Ishikawa (cell line): Measurements from ENCODE around the gene RUFY2.

Source experiments
- CEBPB ChIP-seq: IDR thresholded peaks from 2 replicates; pipeline ENCODE4 v1.6.1; 2012
- CREB1 ChIP-seq: IDR thresholded peaks from 2 replicates; pipeline ENCODE4 v1.6.1; 2012; ENCODE audit warnings: low read depth
- EGR1 ChIP-seq: IDR thresholded peaks from 2 replicates; pipeline ENCODE4 v1.6.1; 2012
- EP300 ChIP-seq: IDR thresholded peaks from 2 replicates; pipeline ENCODE4 v1.6.1; 2012; ENCODE audit warnings: borderline replicate concordance
- FOXM1 ChIP-seq: IDR thresholded peaks from 2 replicates; pipeline ENCODE4 v1.6.1; 2012; ENCODE audit warnings: low read depth, borderline replicate concordance
- NFIC ChIP-seq: IDR thresholded peaks from 2 replicates; pipeline ENCODE4 v1.6.1; 2012
- RAD21 ChIP-seq: IDR thresholded peaks from 2 replicates; pipeline ENCODE4 v1.6.1; 2012; ENCODE audit warnings: low read depth
- REST ChIP-seq: IDR thresholded peaks from 2 replicates; pipeline ENCODE4 v1.6.1; 2012; ENCODE audit warnings: low read depth, mild to moderate bottlenecking
- TAF1 ChIP-seq: IDR thresholded peaks from 2 replicates; pipeline ENCODE4 v1.6.1; 2012; ENCODE audit warnings: low read depth, mild to moderate bottlenecking
- TCF12 ChIP-seq: IDR thresholded peaks from 2 replicates; pipeline ENCODE4 v1.6.1; 2012; ENCODE audit warnings: low read depth
- TEAD4 ChIP-seq: IDR thresholded peaks from 2 replicates; pipeline ENCODE4 v1.6.1; 2012
- YY1 ChIP-seq: IDR thresholded peaks from 2 replicates; pipeline ENCODE4 v1.6.1; 2012; ENCODE audit warnings: low read depth
- ZBTB7A ChIP-seq: IDR thresholded peaks from 2 replicates; pipeline ENCODE4 v1.6.1; 2012; ENCODE audit warnings: low read depth
- TF ChIP-seq, protein P1 (sequence below): IDR thresholded peaks from 2 replicates; pipeline ENCODE4 v1.6.1; 2012
- TF ChIP-seq, protein P2 (sequence below): IDR thresholded peaks from 2 replicates; pipeline ENCODE4 v1.6.1; 2012

Gene RUFY2, protein sequence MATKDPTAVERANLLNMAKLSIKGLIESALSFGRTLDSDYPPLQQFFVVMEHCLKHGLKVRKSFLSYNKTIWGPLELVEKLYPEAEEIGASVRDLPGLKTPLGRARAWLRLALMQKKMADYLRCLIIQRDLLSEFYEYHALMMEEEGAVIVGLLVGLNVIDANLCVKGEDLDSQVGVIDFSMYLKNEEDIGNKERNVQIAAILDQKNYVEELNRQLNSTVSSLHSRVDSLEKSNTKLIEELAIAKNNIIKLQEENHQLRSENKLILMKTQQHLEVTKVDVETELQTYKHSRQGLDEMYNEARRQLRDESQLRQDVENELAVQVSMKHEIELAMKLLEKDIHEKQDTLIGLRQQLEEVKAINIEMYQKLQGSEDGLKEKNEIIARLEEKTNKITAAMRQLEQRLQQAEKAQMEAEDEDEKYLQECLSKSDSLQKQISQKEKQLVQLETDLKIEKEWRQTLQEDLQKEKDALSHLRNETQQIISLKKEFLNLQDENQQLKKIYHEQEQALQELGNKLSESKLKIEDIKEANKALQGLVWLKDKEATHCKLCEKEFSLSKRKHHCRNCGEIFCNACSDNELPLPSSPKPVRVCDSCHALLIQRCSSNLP

DNA sequence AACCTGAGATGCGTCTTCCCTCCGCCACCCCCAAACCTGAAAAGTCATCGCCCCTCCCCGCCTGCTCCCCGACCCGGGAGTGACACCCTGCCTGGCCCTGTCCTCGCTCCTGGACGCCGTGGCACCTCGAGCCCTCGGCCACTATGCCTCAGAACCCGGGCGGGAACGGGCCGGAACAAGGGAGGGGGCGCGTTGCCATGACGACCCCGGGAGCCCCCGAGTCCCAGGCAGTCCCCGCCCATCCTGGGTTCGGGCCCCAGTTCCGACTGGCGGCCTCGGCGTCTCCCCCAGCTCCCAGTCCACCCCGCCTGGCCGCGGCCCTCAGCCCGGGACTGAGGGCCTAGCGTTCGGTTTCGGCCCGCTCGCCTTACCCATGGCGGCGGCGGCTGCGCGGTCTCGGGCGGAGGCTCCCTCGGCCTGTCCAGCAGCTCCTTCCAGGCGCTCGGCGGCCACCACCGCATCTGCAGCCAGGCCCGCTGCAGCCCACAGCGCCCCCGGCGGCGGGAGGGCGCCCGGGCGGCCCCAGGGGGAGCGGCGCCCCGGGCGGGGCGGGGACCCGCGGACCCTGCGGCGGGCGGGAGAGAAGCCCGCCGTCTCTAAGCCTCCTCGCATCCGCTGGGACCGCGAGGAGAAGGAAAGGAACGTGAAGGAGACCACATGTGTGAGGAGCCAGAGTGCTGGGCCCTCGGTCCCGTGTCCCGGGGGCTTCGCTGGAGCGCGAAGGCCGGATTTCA is at the start of gene RUFY2:
Gene RUFY2, minus strand, starts transcription at position 463 of the 734 bp plus-strand sequence. Its CDS starts 88 bp downstream, at position 375.
- TF ChIP-seq EGR1 (no peak; the same call in 1 of the 2 replicates), TAF1 (peak; percentile 57), TEAD4 (no peak), ZBTB7A (peak; percentile 93; the same call in 1 of the 2 replicates), YY1 (peak; percentile 63), REST (no peak), RAD21 (no peak; the same call in 1 of the 2 replicates), TCF12 (no peak), CREB1 (no peak), CEBPB (no peak), FOXM1 (no peak), NFIC (no peak)
- TF ChIP-seq, protein P1, sequence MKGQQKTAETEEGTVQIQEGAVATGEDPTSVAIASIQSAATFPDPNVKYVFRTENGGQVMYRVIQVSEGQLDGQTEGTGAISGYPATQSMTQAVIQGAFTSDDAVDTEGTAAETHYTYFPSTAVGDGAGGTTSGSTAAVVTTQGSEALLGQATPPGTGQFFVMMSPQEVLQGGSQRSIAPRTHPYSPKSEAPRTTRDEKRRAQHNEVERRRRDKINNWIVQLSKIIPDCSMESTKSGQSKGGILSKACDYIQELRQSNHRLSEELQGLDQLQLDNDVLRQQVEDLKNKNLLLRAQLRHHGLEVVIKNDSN = no peak
- TF ChIP-seq, protein P2, sequence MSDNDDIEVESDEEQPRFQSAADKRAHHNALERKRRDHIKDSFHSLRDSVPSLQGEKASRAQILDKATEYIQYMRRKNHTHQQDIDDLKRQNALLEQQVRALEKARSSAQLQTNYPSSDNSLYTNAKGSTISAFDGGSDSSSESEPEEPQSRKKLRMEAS = peak; percentile 39

GRCh38 chr10:68449698-68450097 is 42.6 kb upstream of the RUFY2 start:
- TF ChIP-seq NFIC = peak; percentile 53; the same call in 1 of the 2 replicates

- TF ChIP-seq EGR1 = no peak
- TF ChIP-seq, protein P2 = no peak
- TF ChIP-seq CREB1 = no peak
- TF ChIP-seq TEAD4 = no peak
- no peak for TF ChIP-seq TCF12
- TF ChIP-seq CEBPB = no peak
- TF ChIP-seq RAD21 = no peak
- TF ChIP-seq FOXM1 = no peak
- TF ChIP-seq, protein P1 = no peak
- no peak for TF ChIP-seq ZBTB7A
- no peak for TF ChIP-seq YY1
These were observed 39.1 kb upstream of the RUFY2 start for GRCh38 chr10:68446179-68446578.

GRCh38 chr10:68442971-68443370 is 35.9 kb upstream of the RUFY2 start:
- no peak for TF ChIP-seq CREB1
- no peak for TF ChIP-seq RAD21
- no peak for TF ChIP-seq TAF1
- no peak for TF ChIP-seq EP300
- no peak for TF ChIP-seq EGR1
- TF ChIP-seq REST = no peak
- TF ChIP-seq, protein P1 = no peak
- no peak for TF ChIP-seq YY1
- TF ChIP-seq TEAD4 = no peak
- TF ChIP-seq CEBPB = no peak
- TF ChIP-seq, protein P2 = no peak

GRCh38 chr10:68440898-68441297 is 33.8 kb upstream of the RUFY2 start:
- TF ChIP-seq YY1 = no peak
- no peak for TF ChIP-seq REST
- no peak for TF ChIP-seq TAF1
- no peak for TF ChIP-seq TCF12
- no peak for TF ChIP-seq EP300
- TF ChIP-seq NFIC = no peak
- TF ChIP-seq CREB1 = no peak
- no peak for TF ChIP-seq TEAD4
- TF ChIP-seq, protein P2 = no peak
- no peak for TF ChIP-seq FOXM1
- TF ChIP-seq CEBPB = no peak
- TF ChIP-seq EGR1 = no peak
- TF ChIP-seq ZBTB7A = no peak
- TF ChIP-seq RAD21 = no peak
- TF ChIP-seq, protein P1 = no peak
